Measurements from ENCODE around the gene ARF4.

GRCh38 chr3:57622362-57622761 is 25.2 kb upstream of the ARF4 start:
- TF ChIP-seq EP300 (IDR thresholded peaks at IDR 0.05) (no peak), CTCF (IDR thresholded peaks at IDR 0.05) (no peak)

Measured in gastroesophageal sphincter (tissue), 3 donors.